NB4 (cell line): ENCODE results near the gene RECK.

Experiments used
- CTCF ChIP-seq: IDR thresholded peaks from one replicate; pipeline ENCODE4 v1.5.1; 2012; ENCODE audit warnings: low read depth, low read length
- POLR2A ChIP-seq: IDR thresholded peaks from 2 replicates; pipeline ENCODE4 v1.6.1; 2011; ENCODE audit warnings: mild to moderate bottlenecking; ENCODE audit not compliant: insufficient read length; ENCODE audit errors: extremely low read depth
- TF ChIP-seq, protein P1 (sequence below): IDR thresholded peaks from 2 replicates; pipeline ENCODE4 v1.6.1; 2011; ENCODE audit warnings: low read depth, low read length

GRCh38 chr9:36029765-36030528 lies 6.8 kb upstream of the RECK start:
- TF ChIP-seq POLR2A (no peak), CTCF (no peak)
- TF ChIP-seq, protein P1, sequence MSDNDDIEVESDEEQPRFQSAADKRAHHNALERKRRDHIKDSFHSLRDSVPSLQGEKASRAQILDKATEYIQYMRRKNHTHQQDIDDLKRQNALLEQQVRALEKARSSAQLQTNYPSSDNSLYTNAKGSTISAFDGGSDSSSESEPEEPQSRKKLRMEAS = no peak
